H1 (cell line): Measurements from ENCODE around the gene TNRC6A. TPM values are rescaled to one million over a fixed set of nuclear protein-coding genes. Genes with fewer than 3 reads are reported as not detected.

Experiments used
- CTCF ChIA-PET: fragments of 300-600 bp; sonication (Branson Sonifier 250); formaldehyde crosslinking; loops from one replicate; lab custom pipeline; 2021; ENCODE audit not compliant: partially characterized antibody; lab: Charles Lee
- POLR2A ChIA-PET: fragments of 300-600 bp; sonication (Branson Sonifier 250); formaldehyde crosslinking; loops from one replicate; lab custom pipeline; 2021; ENCODE audit warnings: inconsistent platforms; ENCODE audit not compliant: partially characterized antibody; lab: Charles Lee
- DNase-seq, 2 experiments: peaks; one replicate each; pipeline versions ENCODE4 v3.0.0 to v3.0.0-alpha.2; 2010 to 2022; ENCODE audit warnings: low spot score in 2 of 2, low read depth in 1 of 2, mixed read lengths in 1 of 2
- FAIRE-seq: peaks from 2 replicates; lab custom pipeline; 2011; peaks lifted over from hg19 to GRCh38; lab: Jason Lieb, UNC
- H2AFZ ChIP-seq: 2 replicates; pipeline ENCODE4 v1.8.1; 2012; ENCODE audit warnings: low read length, inconsistent platforms
- H2AK5ac ChIP-seq: 2 replicates; pipeline ENCODE4 v1.6.1; 2013; ENCODE audit warnings: low read depth, low read length
- H2BK120ac ChIP-seq: replicated peaks from 2 replicates; pipeline ENCODE3; 2013; ENCODE audit warnings: low read depth, low read length, inconsistent platforms
- H2BK12ac ChIP-seq: 2 replicates; pipeline ENCODE4 v1.6.1; 2013; ENCODE audit warnings: low read depth, low read length
- H2BK15ac ChIP-seq: 2 replicates; pipeline ENCODE4 v1.6.1; 2013; ENCODE audit warnings: low read length
- H2BK20ac ChIP-seq: 2 replicates; pipeline ENCODE4 v1.6.1; 2013; ENCODE audit warnings: low read length
- H2BK5ac ChIP-seq: 2 replicates; pipeline ENCODE4 v1.6.1; 2013; ENCODE audit warnings: low read depth, low read length
- H3K14ac ChIP-seq: 2 replicates; pipeline ENCODE4 v1.6.1; 2013; ENCODE audit warnings: inconsistent platforms; ENCODE audit not compliant: insufficient read length
- H3K18ac ChIP-seq: 2 replicates; pipeline ENCODE4 v1.6.1; 2013; ENCODE audit warnings: low read length; ENCODE audit errors: extremely low read depth
- H3K23ac ChIP-seq: 2 replicates; pipeline ENCODE4 v1.6.1; 2013; ENCODE audit warnings: inconsistent platforms; ENCODE audit not compliant: insufficient read length
- H3K23me2 ChIP-seq: 2 replicates; pipeline ENCODE4 v1.6.1; 2013; ENCODE audit warnings: low read depth, low read length
- H3K27ac ChIP-seq: 2 replicates; pipeline ENCODE4 v1.6.1; 2011; ENCODE audit warnings: low read depth, low read length, inconsistent platforms
- H3K27me3 ChIP-seq, 4 experiments: replicated peaks in 1 of 4; 1 replicate in 1 of 4; 2 replicates in 3 of 4; pipeline versions ENCODE4 v1.6.1 to v1.8.1; 2011 to 2013; ENCODE audit warnings: low read length in 3 of 4, mild to moderate bottlenecking in 3 of 4, inconsistent platforms in 2 of 4, mixed read lengths in 2 of 4, moderate library complexity in 1 of 4; ENCODE audit not compliant: control insufficient read depth in 3 of 4, insufficient read depth in 3 of 4; ENCODE audit errors: extremely low read depth in 1 of 4
- H3K36me3 ChIP-seq, 4 experiments: 2 replicates each; pipeline versions ENCODE4 v1.6.1 to v1.8.1; 2011 to 2013; ENCODE audit warnings: mild to moderate bottlenecking in 4 of 4, low read length in 3 of 4, moderate library complexity in 2 of 4, control low read depth in 1 of 4, inconsistent platforms in 1 of 4; ENCODE audit not compliant: insufficient read depth in 4 of 4, control insufficient read depth in 2 of 4
- H3K4ac ChIP-seq: replicated peaks from 2 replicates; pipeline ENCODE3; 2013; ENCODE audit warnings: low read length, low read depth, mixed read lengths, inconsistent platforms; ENCODE audit not compliant: insufficient read length
- H3K4me1 ChIP-seq, 4 experiments: replicated peaks in 1 of 4; 1 replicate in 1 of 4; 2 replicates in 3 of 4; pipeline versions ENCODE4 v1.6.1 to v1.8.1; 2011 to 2013; ENCODE audit warnings: low read length in 3 of 4, inconsistent platforms in 2 of 4, mixed read lengths in 1 of 4; ENCODE audit not compliant: insufficient read depth in 4 of 4, control insufficient read depth in 3 of 4
- H3K4me2 ChIP-seq, 2 experiments: 2 replicates each; pipeline versions ENCODE4 v1.6.1 to v1.8.1; 2011 to 2013; ENCODE audit warnings: low read depth in 2 of 2, low read length in 2 of 2, control low read depth in 1 of 2, inconsistent platforms in 1 of 2, mild to moderate bottlenecking in 1 of 2; ENCODE audit not compliant: insufficient read depth in 1 of 2
- H3K4me3 ChIP-seq, 4 experiments: fragments of 200-600, 300-600 bp in 1 of 4; sonication (generic), shearing (Covaris generic), sonication (Bioruptor Twin) in 1 of 4; 2 replicates each; pipeline versions ENCODE4 v1.5.1 to v1.8.1; 2011 to 2016; ENCODE audit warnings: low read length in 4 of 4, low read depth in 3 of 4, control low read depth in 2 of 4, inconsistent platforms in 2 of 4, mild to moderate bottlenecking in 2 of 4, mixed read lengths in 1 of 4, moderate library complexity in 1 of 4; ENCODE audit not compliant: insufficient read depth in 2 of 4; ENCODE audit errors: extremely low read depth in 1 of 4
- H3K56ac ChIP-seq: replicated peaks from 2 replicates; pipeline ENCODE3; 2013; ENCODE audit warnings: low read depth, mild to moderate bottlenecking, mixed read lengths, low read length, inconsistent platforms; ENCODE audit not compliant: insufficient read length
- H3K79me1 ChIP-seq: 2 replicates; pipeline ENCODE4 v1.6.1; 2013; ENCODE audit warnings: low read depth, low read length, control low read depth
- H3K79me2 ChIP-seq, 2 experiments: 2 replicates each; pipeline versions ENCODE4 v1.6.1 to v1.8.1; 2012 to 2013; ENCODE audit warnings: low read length in 2 of 2, mild to moderate bottlenecking in 2 of 2, inconsistent platforms in 1 of 2; ENCODE audit not compliant: insufficient read depth in 2 of 2, control insufficient read depth in 1 of 2
- H3K9ac ChIP-seq, 4 experiments: replicated peaks in 1 of 4; 1 replicate in 1 of 4; 2 replicates in 3 of 4; pipeline versions ENCODE4 v1.6.1 to v1.8.1; 2011 to 2013; ENCODE audit warnings: low read depth in 3 of 4, low read length in 3 of 4, control low read depth in 2 of 4, mild to moderate bottlenecking in 2 of 4, moderate library complexity in 2 of 4, inconsistent platforms in 1 of 4; ENCODE audit errors: extremely low read depth in 1 of 4
- H3K9me3 ChIP-seq, 2 experiments: 2 replicates each; pipeline versions ENCODE4 v1.6.1 to v1.8.1; 2012 to 2013; ENCODE audit warnings: mild to moderate bottlenecking in 2 of 2, moderate library complexity in 2 of 2, control low read depth in 1 of 2, inconsistent platforms in 1 of 2, low read depth in 1 of 2, low read length in 1 of 2, mixed read lengths in 1 of 2; ENCODE audit not compliant: insufficient read depth in 2 of 2
- H4K20me1 ChIP-seq, 2 experiments: replicated peaks in 1 of 2; 2 replicates each; pipeline versions ENCODE3 to v1.8.1; 2011 to 2013; ENCODE audit warnings: inconsistent platforms in 2 of 2, low read length in 2 of 2, mild to moderate bottlenecking in 1 of 2; ENCODE audit not compliant: insufficient read depth in 2 of 2, control insufficient read depth in 1 of 2
- H4K5ac ChIP-seq: 2 replicates; pipeline ENCODE4 v1.6.1; 2013; ENCODE audit warnings: low read length, low read depth, mixed read lengths, inconsistent platforms; ENCODE audit not compliant: insufficient read length
- H4K8ac ChIP-seq: 2 replicates; pipeline ENCODE4 v1.8.0; 2013; ENCODE audit warnings: mild to moderate bottlenecking, moderate library complexity, low read length, inconsistent platforms; ENCODE audit not compliant: insufficient read depth; ENCODE audit errors: extremely low read depth
- H4K91ac ChIP-seq: replicated peaks from 2 replicates; pipeline ENCODE3; 2013; ENCODE audit warnings: low read length, mixed read lengths, inconsistent platforms; ENCODE audit not compliant: insufficient read length
- KDM4A ChIP-seq: IDR thresholded peaks from one replicate; pipeline ENCODE4 v1.7.1; 2012; ENCODE audit warnings: low read depth, mild to moderate bottlenecking, moderate library complexity, low read length, inconsistent platforms; ENCODE audit not compliant: severe bottlenecking
- RAD21 ChIP-seq, 2 experiments: IDR thresholded peaks in 1 of 2; conservative IDR thresholded peaks in 1 of 2; 2 replicates each; pipeline ENCODE4 v1.6.1; 2011; ENCODE audit warnings: low read depth in 2 of 2, low read length in 2 of 2, improper control_type of control experiment in 1 of 2, inconsistent platforms in 1 of 2, mild to moderate bottlenecking in 1 of 2, moderate library complexity in 1 of 2
- RFX5 ChIP-seq: IDR thresholded peaks from 2 replicates; pipeline ENCODE4 v1.6.1; 2011; ENCODE audit warnings: low read depth, low read length, improper control_type of control experiment, borderline replicate concordance
- SP1 ChIP-seq: IDR thresholded peaks from 2 replicates; pipeline ENCODE4 v1.6.1; 2011; ENCODE audit warnings: low read depth, low read length
- SRF ChIP-seq: IDR thresholded peaks from 2 replicates; pipeline ENCODE4 v1.6.1; 2011; ENCODE audit warnings: mild to moderate bottlenecking, low read depth, low read length, moderate library complexity
- WGBS, 2 experiments: shearing (Covaris generic) in 1 of 2; methylation state at CpG; one replicate each; pipeline versions ENCODE4 v1.1.6 to v1.1.7; 2013 to 2015; ENCODE audit warnings: low lambda C conversion rate in 2 of 2, mixed read lengths in 2 of 2, inconsistent platforms in 1 of 2, low coverage in 1 of 2, missing lambda C conversion rate in 1 of 2; ENCODE audit not compliant: insufficient replicate concordance in 2 of 2, insufficient coverage in 1 of 2, insufficient read length in 1 of 2; ENCODE audit errors: extremely low coverage in 1 of 2, missing lambda C conversion rate in 1 of 2; 5-methylcytosine and 5-hydroxymethylcytosine counted together
- polyA plus RNA-seq, 7 experiments: library from polyadenylated mRNA; depleted of rRNA in 3 of 7; stranded (reverse) in 5 of 7; unstranded in 2 of 7; fragments of >200 nt in 5 of 7; fragments of 200-250 nt in 2 of 7; gene quantifications; 1 replicate in 5 of 7; 2 replicates in 1 of 7; 4 replicates in 1 of 7; pipeline versions ENCODE4 v1.2.1 to v1.2.3, GENCODE V29; 2011 to 2013; ENCODE audit warnings: missing spikeins in 2 of 7, mixed read lengths in 2 of 7
- total RNA-seq: library from RNA; stranded (reverse); fragmentation: NEBNext Ultra II Directional; extraction: Animal tissue kit (Norgen Biotek cat#: 25700); gene quantifications from 2 replicates; pipeline ENCODE4 v1.2.1, GENCODE V29; 2021

Gene TNRC6A
- total and polyA plus RNA-seq, 2 of the 8 experiments (the other 6 are each of a cell fraction or from before 2014, with no cell fraction given), result 67.6 to 103 TPM

GRCh38 chr16:24699151-24699723 is 30.2 kb upstream of the TNRC6A start:
- no peaks in the 10 kb centered on the region for H3K27me3 ChIP-seq
- DNase-seq (no peak), FAIRE-seq (no peak)
- H2AFZ ChIP-seq, result no peak overlapping the region
- H2BK12ac ChIP-seq, result no peak overlapping the region
- no peak overlapping the region for H3K4ac ChIP-seq
- H3K79me2 ChIP-seq, result no peaks in the 10 kb centered on the region
- no peaks in the 10 kb centered on the region for H4K20me1 ChIP-seq
- no peak overlapping the region for H2BK5ac ChIP-seq
- H3K56ac ChIP-seq, result no peak overlapping the region
- no peaks in the 10 kb centered on the region for H3K36me3 ChIP-seq
- no peak overlapping the region for H3K27ac ChIP-seq
- H4K8ac ChIP-seq, result no peak overlapping the region
- no peak for TF ChIP-seq KDM4A
- no peak for TF ChIP-seq RAD21 (IDR thresholded peaks at IDR 0.05 in 1 of 2, conservative IDR thresholded peaks at IDR 0.05 in 1 of 2; ENCODE audit: low read depth in 2 of 2, low read length in 2 of 2)
- no peak for TF ChIP-seq RFX5
- no peak for TF ChIP-seq SP1
- no peak for TF ChIP-seq SRF
- peaks cover 0 to 4% (median 0%) of the 10 kb centered on the region in 4 experiments; a peak in 2 of 7 replicates for H3K4me1 ChIP-seq
- POLR2A ChIA-PET, result interaction anchor here (0.6 to 1.5 kb wide), 2 partner anchors 14 to 134 kb away, joined by 3 to 4 read pairs; no protein-coding TSS in a partner anchor
- CTCF ChIA-PET, result interaction anchor here (0.6 to 1.0 kb wide), 5 partner anchors 8 to 163 kb away, joined by 3 to 4 read pairs (median 3); no protein-coding TSS in a partner anchor
- H3K4me2 ChIP-seq, result no peak overlapping the region
- no peaks in the 10 kb centered on the region for H3K23me2 ChIP-seq
- H2BK15ac ChIP-seq, result no peak overlapping the region
- H2AK5ac ChIP-seq, result no peak overlapping the region
- H3K18ac ChIP-seq, result no peak overlapping the region
- no peaks in the 10 kb centered on the region for H3K9me3 ChIP-seq
- H3K4me3 ChIP-seq, result no peak overlapping the region
- 94% methylated on average over 7 of the region's 7 CpGs; no CpG with 5 or more reads in 1 of the 2 experiments for WGBS, 2 experiments
- H3K9ac ChIP-seq, result no peak overlapping the region
- H2BK120ac ChIP-seq, result no peak overlapping the region
- H3K79me1 ChIP-seq, result no peaks in the 10 kb centered on the region
- no peak overlapping the region for H3K14ac ChIP-seq
- no peak overlapping the region for H2BK20ac ChIP-seq
- H4K5ac ChIP-seq, result no peak overlapping the region
- no peak overlapping the region for H3K23ac ChIP-seq
- H4K91ac ChIP-seq, result no peak overlapping the region
